Karpas-422 (cell line): ENCODE results near the gene PLXDC2. TPM values are rescaled to one million over a fixed set of nuclear protein-coding genes. Genes with fewer than 3 reads are reported as not detected.

Source experiments
- DNase-seq: peaks from one replicate; pipeline ENCODE4 v3.0.0-alpha.2; 2015
- H2AFZ ChIP-seq: fragments of 200-600 bp; sonication (generic); 2 replicates; pipeline ENCODE4 v1.6.1; 2014; ENCODE audit warnings: antibody characterized with exemption, low read length, mixed read lengths
- H3K27ac ChIP-seq: fragments of 200-600 bp; sonication (generic); 2 replicates; pipeline ENCODE4 v1.5.1; 2014; ENCODE audit warnings: mild to moderate bottlenecking, low read length, moderate library complexity
- H3K27me3 ChIP-seq: fragments of 200-600 bp; sonication (generic); 2 replicates; pipeline ENCODE4 v1.6.1; 2014; ENCODE audit warnings: low read length, mixed read lengths
- H3K36me3 ChIP-seq: fragments of 200-600 bp; sonication (generic); 2 replicates; pipeline ENCODE4 v1.6.1; 2014; ENCODE audit warnings: low read length, mixed read lengths; ENCODE audit not compliant: insufficient read depth
- H3K4me1 ChIP-seq: fragments of 200-600 bp; sonication (generic); 2 replicates; pipeline ENCODE4 v1.6.1; 2014; ENCODE audit warnings: mild to moderate bottlenecking, low read length, mixed read lengths
- H3K4me2 ChIP-seq: fragments of 200-600 bp; sonication (generic); 2 replicates; pipeline ENCODE4 v1.6.1; 2014; ENCODE audit warnings: low read length, low read depth, mild to moderate bottlenecking; ENCODE audit not compliant: poor library complexity, severe bottlenecking
- H3K4me3 ChIP-seq: fragments of 200-600 bp; sonication (generic); 2 replicates; pipeline ENCODE4 v1.5.1; 2014; ENCODE audit warnings: mild to moderate bottlenecking, antibody characterized with exemption, low read length, mixed read lengths
- H3K79me2 ChIP-seq: fragments of 200-600 bp; sonication (generic); 2 replicates; pipeline ENCODE4 v1.6.1; 2014; ENCODE audit warnings: mild to moderate bottlenecking, low read length, mixed read lengths
- H3K9ac ChIP-seq: fragments of 200-600 bp; sonication (generic); 2 replicates; pipeline ENCODE4 v1.6.0; 2014; ENCODE audit warnings: low read length
- H3K9me2 ChIP-seq: fragments of 200-600 bp; sonication (generic), shearing (Covaris generic); replicated peaks from 2 replicates; pipeline ENCODE4 v1.6.0; 2014; ENCODE audit warnings: mild to moderate bottlenecking, low read length, moderate library complexity; ENCODE audit not compliant: insufficient read depth
- H3K9me3 ChIP-seq: fragments of 300-700, 200-600 bp; sonication (generic); 2 replicates; pipeline ENCODE4 v1.6.1; 2014; ENCODE audit warnings: low read length, mixed read lengths
- H4K20me1 ChIP-seq: fragments of 200-600 bp; sonication (generic); 2 replicates; pipeline ENCODE4 v1.6.1; 2014; ENCODE audit warnings: mild to moderate bottlenecking, antibody characterized with exemption, low read length, low read depth; ENCODE audit not compliant: insufficient read depth
- total RNA-seq: library from RNA; depleted of rRNA; stranded (reverse); fragments of >200 nt; shearing (Covaris generic); gene quantifications from 2 replicates; pipeline ENCODE4 v1.2.3, GENCODE V29; 2014; ENCODE audit warnings: low replicate concordance

The PLXDC2 gene
- total RNA-seq, 1 experiment from 2014 or later: not detected

- Histone ChIP-seq H3K36me3 (no peaks in the 10 kb centered on the region), H3K4me2 (no peak overlapping the region), H3K9me2 (no peaks in the 10 kb centered on the region), H2AFZ (no peak overlapping the region), H3K79me2 (no peaks in the 10 kb centered on the region), H4K20me1 (no peaks in the 10 kb centered on the region), H3K4me3 (no peak overlapping the region), H3K9me3 (peaks cover 5% of the 10 kb centered on the region), H3K9ac (no peak overlapping the region), H3K27ac (no peak overlapping the region), H3K27me3 (no peaks in the 10 kb centered on the region), H3K4me1 (no peaks in the 10 kb centered on the region)
- DNase-seq: no peak
These were observed 76.4 kb downstream of the PLXDC2 start for GRCh38 chr10:19892677-19893076.

GRCh38 chr10:19895500-19895899 is 79.3 kb downstream of the PLXDC2 start:
- H3K27ac ChIP-seq: no peak overlapping the region
- no peaks in the 10 kb centered on the region for H3K27me3 ChIP-seq
- H3K36me3 ChIP-seq: no peaks in the 10 kb centered on the region
- no peak overlapping the region for H2AFZ ChIP-seq
- no peaks in the 10 kb centered on the region for H3K9me2 ChIP-seq
- H3K9me3 ChIP-seq: peaks cover 6% of the 10 kb centered on the region; the same call in 1 of the 2 replicates
- H3K4me2 ChIP-seq: no peak overlapping the region
- no peak overlapping the region for H3K4me3 ChIP-seq
- no peaks in the 10 kb centered on the region for H3K79me2 ChIP-seq
- H3K9ac ChIP-seq: no peak overlapping the region
- no peaks in the 10 kb centered on the region for H4K20me1 ChIP-seq
- no peak for DNase-seq
- H3K4me1 ChIP-seq: no peaks in the 10 kb centered on the region

- Histone ChIP-seq H3K4me3 (no peak overlapping the region), H2AFZ (no peak overlapping the region), H3K79me2 (no peaks in the 10 kb centered on the region), H3K9me3 (peaks cover 14% of the 10 kb centered on the region), H3K27me3 (no peaks in the 10 kb centered on the region), H3K9ac (no peak overlapping the region), H4K20me1 (no peaks in the 10 kb centered on the region), H3K4me2 (no peak overlapping the region), H3K9me2 (no peaks in the 10 kb centered on the region), H3K4me1 (no peaks in the 10 kb centered on the region), H3K27ac (no peak overlapping the region), H3K36me3 (no peaks in the 10 kb centered on the region)
- no peak for DNase-seq
These were observed 86.2 kb downstream of the PLXDC2 start for GRCh38 chr10:19902456-19902855.

GRCh38 chr10:19904202-19904661 is 88.0 kb downstream of the PLXDC2 start:
- Histone ChIP-seq H3K9me2 (no peaks in the 10 kb centered on the region), H3K9me3 (peaks cover 10% of the 10 kb centered on the region), H3K4me1 (no peaks in the 10 kb centered on the region), H3K79me2 (no peaks in the 10 kb centered on the region), H3K27ac (no peak overlapping the region), H3K36me3 (no peaks in the 10 kb centered on the region), H3K9ac (no peak overlapping the region), H4K20me1 (no peaks in the 10 kb centered on the region), H2AFZ (no peak overlapping the region), H3K4me3 (no peak overlapping the region), H3K4me2 (no peak overlapping the region), H3K27me3 (no peaks in the 10 kb centered on the region)
- no peak for DNase-seq

DNA sequence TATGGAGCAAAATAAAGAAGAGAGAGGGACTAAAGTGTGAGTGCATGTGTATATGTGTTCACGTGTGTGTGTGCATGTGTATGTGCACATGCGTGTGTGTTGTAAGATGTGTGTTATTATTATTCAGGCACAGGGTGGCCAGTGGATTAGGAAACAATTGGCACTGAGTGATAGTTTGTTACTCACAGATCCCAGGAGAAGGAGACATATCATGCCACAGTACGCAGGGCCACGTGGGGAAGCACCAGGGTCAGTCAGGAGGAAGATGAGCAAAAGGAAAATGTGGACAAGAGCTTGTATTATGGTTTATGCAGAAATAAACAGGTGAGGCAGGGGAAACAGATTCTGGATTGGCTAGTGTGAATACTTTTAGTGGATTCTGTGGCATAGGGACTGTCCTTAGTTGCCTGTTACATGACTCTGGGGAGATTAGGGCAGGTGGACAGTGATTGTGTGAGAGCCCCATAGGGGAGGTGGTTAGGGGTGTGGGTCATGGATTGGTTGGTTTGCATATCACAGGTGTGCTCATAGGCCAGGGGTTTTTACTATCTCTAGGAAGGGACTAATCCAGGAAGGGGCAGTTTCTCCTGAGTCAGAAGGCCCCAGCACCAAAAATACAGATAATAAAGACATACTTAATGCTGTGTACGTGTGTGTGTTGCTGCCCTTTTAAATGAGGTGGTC is 90.0 kb downstream of the PLXDC2 start:
- H3K4me2 ChIP-seq: no peak overlapping the region
- H3K4me3 ChIP-seq: no peak overlapping the region
- H3K27me3 ChIP-seq: no peaks in the 10 kb centered on the region
- H3K36me3 ChIP-seq: no peaks in the 10 kb centered on the region
- H3K79me2 ChIP-seq: no peaks in the 10 kb centered on the region
- no peaks in the 10 kb centered on the region for H3K9me2 ChIP-seq
- no peaks in the 10 kb centered on the region for H4K20me1 ChIP-seq
- no peak overlapping the region for H3K27ac ChIP-seq
- no peak overlapping the region for H3K9ac ChIP-seq
- no peaks in the 10 kb centered on the region for H3K4me1 ChIP-seq
- peaks cover 7% of the 10 kb centered on the region for H3K9me3 ChIP-seq
- no peak for DNase-seq
- no peak overlapping the region for H2AFZ ChIP-seq

GRCh38 chr10:19908991-19909696 is 92.9 kb downstream of the PLXDC2 start:
- H3K36me3 ChIP-seq: no peaks in the 10 kb centered on the region
- H3K27ac ChIP-seq: no peak overlapping the region
- no peak overlapping the region for H3K4me2 ChIP-seq
- H3K27me3 ChIP-seq: no peaks in the 10 kb centered on the region
- no peak overlapping the region for H3K9ac ChIP-seq
- no peaks in the 10 kb centered on the region for H3K9me2 ChIP-seq
- peaks cover 11% of the 10 kb centered on the region for H3K9me3 ChIP-seq
- H3K4me3 ChIP-seq: no peak overlapping the region
- no peaks in the 10 kb centered on the region for H4K20me1 ChIP-seq
- H2AFZ ChIP-seq: no peak overlapping the region
- DNase-seq: no peak
- H3K79me2 ChIP-seq: no peaks in the 10 kb centered on the region
- H3K4me1 ChIP-seq: no peaks in the 10 kb centered on the region

- Histone ChIP-seq H3K27ac (no peak overlapping the region), H2AFZ (no peak overlapping the region), H3K4me1 (no peaks in the 10 kb centered on the region), H3K79me2 (no peaks in the 10 kb centered on the region), H4K20me1 (no peaks in the 10 kb centered on the region), H3K9ac (no peak overlapping the region), H3K36me3 (no peaks in the 10 kb centered on the region), H3K4me2 (no peak overlapping the region), H3K4me3 (no peak overlapping the region), H3K27me3 (no peaks in the 10 kb centered on the region), H3K9me2 (no peaks in the 10 kb centered on the region), H3K9me3 (peaks cover 14% of the 10 kb centered on the region; the same call in 1 of the 2 replicates)
- no peak for DNase-seq
These were observed 95.7 kb downstream of the PLXDC2 start for GRCh38 chr10:19911886-19912285.

DNA sequence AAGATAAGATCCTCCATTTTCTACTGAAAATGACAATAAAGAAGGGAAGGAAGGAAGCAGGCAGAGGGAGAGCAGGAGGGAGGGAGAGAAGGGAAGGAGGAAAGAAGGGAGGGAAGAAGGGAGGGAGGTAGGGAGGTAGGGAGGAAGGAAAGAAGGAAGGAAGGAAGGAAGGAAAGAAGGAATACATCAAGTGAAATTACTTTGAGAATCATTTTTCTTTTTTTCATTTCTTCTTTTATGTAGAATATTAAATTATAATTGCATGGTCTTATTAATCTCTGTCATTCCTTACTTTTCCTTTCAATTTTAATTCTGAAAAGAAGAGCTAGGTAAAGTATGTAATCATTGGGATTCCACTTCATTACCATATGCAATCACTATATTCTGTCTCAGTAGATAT is 97.8 kb downstream of the PLXDC2 start:
- no peaks in the 10 kb centered on the region for H4K20me1 ChIP-seq
- DNase-seq: no peak
- no peak overlapping the region for H2AFZ ChIP-seq
- H3K9me3 ChIP-seq: peaks cover 22% of the 10 kb centered on the region; the same call in 1 of the 2 replicates
- no peaks in the 10 kb centered on the region for H3K79me2 ChIP-seq
- H3K4me1 ChIP-seq: no peaks in the 10 kb centered on the region
- no peak overlapping the region for H3K9ac ChIP-seq
- H3K36me3 ChIP-seq: no peaks in the 10 kb centered on the region
- H3K27me3 ChIP-seq: no peaks in the 10 kb centered on the region
- no peak overlapping the region for H3K4me3 ChIP-seq
- H3K27ac ChIP-seq: no peak overlapping the region
- no peak overlapping the region for H3K4me2 ChIP-seq
- H3K9me2 ChIP-seq: no peaks in the 10 kb centered on the region
